ENCODE results near the gene LYL1. TPM values are rescaled to one million over a fixed set of nuclear protein-coding genes. Genes with fewer than 3 reads are reported as not detected.

The LYL1 gene
- total and polyA plus RNA-seq, 2 of the 13 experiments (the other 11 are each of a cell fraction or from before 2014, with no cell fraction given): 0.75 to 0.92 TPM

DNA sequence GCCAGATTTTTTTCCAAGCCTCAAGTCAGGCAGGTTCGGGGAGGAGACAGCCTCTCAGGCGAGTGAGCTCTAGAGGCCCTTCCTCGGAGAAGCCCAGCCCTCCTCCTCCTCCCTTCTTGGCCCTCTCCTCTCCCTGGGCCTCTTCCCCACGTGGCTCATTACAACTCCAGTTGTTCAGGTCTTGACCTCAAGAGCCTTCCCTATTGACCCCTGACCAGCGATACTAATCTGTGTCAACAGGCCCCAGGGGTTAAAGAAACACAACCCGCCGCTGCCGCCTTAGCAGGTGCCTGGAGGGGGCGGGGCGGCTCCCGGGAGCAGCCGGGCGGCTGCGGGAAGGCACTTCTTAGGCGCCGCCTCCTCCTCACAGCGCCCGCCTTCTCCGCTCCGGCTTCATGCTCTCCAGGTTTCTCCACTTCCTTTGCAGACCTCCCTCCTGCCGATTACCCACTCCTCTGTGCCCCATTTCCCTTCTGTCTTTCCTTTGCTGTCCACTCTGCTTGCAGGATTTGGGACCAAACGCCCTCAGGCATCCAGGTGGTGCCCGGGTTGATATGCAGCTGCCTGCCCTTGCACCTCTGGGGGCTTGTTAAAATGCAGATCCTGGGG, 51.0 kb downstream of the LYL1 start (continued):
- TF ChIP-seq, protein P1, sequence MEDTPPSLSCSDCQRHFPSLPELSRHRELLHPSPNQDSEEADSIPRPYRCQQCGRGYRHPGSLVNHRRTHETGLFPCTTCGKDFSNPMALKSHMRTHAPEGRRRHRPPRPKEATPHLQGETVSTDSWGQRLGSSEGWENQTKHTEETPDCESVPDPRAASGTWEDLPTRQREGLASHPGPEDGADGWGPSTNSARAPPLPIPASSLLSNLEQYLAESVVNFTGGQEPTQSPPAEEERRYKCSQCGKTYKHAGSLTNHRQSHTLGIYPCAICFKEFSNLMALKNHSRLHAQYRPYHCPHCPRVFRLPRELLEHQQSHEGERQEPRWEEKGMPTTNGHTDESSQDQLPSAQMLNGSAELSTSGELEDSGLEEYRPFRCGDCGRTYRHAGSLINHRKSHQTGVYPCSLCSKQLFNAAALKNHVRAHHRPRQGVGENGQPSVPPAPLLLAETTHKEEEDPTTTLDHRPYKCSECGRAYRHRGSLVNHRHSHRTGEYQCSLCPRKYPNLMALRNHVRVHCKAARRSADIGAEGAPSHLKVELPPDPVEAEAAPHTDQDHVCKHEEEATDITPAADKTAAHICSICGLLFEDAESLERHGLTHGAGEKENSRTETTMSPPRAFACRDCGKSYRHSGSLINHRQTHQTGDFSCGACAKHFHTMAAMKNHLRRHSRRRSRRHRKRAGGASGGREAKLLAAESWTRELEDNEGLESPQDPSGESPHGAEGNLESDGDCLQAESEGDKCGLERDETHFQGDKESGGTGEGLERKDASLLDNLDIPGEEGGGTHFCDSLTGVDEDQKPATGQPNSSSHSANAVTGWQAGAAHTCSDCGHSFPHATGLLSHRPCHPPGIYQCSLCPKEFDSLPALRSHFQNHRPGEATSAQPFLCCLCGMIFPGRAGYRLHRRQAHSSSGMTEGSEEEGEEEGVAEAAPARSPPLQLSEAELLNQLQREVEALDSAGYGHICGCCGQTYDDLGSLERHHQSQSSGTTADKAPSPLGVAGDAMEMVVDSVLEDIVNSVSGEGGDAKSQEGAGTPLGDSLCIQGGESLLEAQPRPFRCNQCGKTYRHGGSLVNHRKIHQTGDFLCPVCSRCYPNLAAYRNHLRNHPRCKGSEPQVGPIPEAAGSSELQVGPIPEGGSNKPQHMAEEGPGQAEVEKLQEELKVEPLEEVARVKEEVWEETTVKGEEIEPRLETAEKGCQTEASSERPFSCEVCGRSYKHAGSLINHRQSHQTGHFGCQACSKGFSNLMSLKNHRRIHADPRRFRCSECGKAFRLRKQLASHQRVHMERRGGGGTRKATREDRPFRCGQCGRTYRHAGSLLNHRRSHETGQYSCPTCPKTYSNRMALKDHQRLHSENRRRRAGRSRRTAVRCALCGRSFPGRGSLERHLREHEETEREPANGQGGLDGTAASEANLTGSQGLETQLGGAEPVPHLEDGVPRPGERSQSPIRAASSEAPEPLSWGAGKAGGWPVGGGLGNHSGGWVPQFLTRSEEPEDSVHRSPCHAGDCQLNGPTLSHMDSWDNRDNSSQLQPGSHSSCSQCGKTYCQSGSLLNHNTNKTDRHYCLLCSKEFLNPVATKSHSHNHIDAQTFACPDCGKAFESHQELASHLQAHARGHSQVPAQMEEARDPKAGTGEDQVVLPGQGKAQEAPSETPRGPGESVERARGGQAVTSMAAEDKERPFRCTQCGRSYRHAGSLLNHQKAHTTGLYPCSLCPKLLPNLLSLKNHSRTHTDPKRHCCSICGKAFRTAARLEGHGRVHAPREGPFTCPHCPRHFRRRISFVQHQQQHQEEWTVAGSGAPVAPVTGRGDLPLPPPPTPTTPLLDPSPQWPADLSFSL (CRISPR knock-in tag; IDR thresholded peaks at IDR 0.05): no peak
- peak; percentile 45; the same call in 1 of the 2 replicates for TF ChIP-seq KDM6A (CRISPR knock-in tag; IDR thresholded peaks at IDR 0.05; ENCODE audit: low read depth)
- TF ChIP-seq HOXA5 (CRISPR knock-in tag; IDR thresholded peaks at IDR 0.05): no peak
- no peak for TF ChIP-seq SP2 (CRISPR knock-in tag; IDR thresholded peaks at IDR 0.05)
- peak; percentile 79; the same call in 1 of the 2 replicates for TF ChIP-seq TARDBP (CRISPR knock-in tag; IDR thresholded peaks at IDR 0.05)
- no peak for TF ChIP-seq U2AF1 (optimal IDR thresholded peaks at IDR 0.05; ENCODE audit: low read depth, low read length)
- TF ChIP-seq SRSF9 (IDR thresholded peaks at IDR 0.05; ENCODE audit: borderline replicate concordance, insufficient read depth, low read depth, low read length, poor library complexity, severe bottlenecking): no peak
- no peak for TF ChIP-seq ZNF674 (CRISPR knock-in tag; IDR thresholded peaks at IDR 0.05; ENCODE audit: low read depth)
- TF ChIP-seq AGO1 (IDR thresholded peaks at IDR 0.05; ENCODE audit: low read depth, low read length, poor library complexity, severe bottlenecking): no peak
- TF ChIP-seq, protein P2, sequence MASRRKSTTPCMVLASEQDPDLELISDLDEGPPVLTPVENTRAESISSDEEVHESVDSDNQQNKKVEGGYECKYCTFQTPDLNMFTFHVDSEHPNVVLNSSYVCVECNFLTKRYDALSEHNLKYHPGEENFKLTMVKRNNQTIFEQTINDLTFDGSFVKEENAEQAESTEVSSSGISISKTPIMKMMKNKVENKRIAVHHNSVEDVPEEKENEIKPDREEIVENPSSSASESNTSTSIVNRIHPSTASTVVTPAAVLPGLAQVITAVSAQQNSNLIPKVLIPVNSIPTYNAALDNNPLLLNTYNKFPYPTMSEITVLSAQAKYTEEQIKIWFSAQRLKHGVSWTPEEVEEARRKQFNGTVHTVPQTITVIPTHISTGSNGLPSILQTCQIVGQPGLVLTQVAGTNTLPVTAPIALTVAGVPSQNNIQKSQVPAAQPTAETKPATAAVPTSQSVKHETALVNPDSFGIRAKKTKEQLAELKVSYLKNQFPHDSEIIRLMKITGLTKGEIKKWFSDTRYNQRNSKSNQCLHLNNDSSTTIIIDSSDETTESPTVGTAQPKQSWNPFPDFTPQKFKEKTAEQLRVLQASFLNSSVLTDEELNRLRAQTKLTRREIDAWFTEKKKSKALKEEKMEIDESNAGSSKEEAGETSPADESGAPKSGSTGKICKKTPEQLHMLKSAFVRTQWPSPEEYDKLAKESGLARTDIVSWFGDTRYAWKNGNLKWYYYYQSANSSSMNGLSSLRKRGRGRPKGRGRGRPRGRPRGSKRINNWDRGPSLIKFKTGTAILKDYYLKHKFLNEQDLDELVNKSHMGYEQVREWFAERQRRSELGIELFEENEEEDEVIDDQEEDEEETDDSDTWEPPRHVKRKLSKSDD (CRISPR knock-in tag; IDR thresholded peaks at IDR 0.05; ENCODE audit: low read depth): no peak
- TF ChIP-seq ZKSCAN1 (IDR thresholded peaks at IDR 0.05; ENCODE audit: low read length): no peak
- TF ChIP-seq, protein P3, sequence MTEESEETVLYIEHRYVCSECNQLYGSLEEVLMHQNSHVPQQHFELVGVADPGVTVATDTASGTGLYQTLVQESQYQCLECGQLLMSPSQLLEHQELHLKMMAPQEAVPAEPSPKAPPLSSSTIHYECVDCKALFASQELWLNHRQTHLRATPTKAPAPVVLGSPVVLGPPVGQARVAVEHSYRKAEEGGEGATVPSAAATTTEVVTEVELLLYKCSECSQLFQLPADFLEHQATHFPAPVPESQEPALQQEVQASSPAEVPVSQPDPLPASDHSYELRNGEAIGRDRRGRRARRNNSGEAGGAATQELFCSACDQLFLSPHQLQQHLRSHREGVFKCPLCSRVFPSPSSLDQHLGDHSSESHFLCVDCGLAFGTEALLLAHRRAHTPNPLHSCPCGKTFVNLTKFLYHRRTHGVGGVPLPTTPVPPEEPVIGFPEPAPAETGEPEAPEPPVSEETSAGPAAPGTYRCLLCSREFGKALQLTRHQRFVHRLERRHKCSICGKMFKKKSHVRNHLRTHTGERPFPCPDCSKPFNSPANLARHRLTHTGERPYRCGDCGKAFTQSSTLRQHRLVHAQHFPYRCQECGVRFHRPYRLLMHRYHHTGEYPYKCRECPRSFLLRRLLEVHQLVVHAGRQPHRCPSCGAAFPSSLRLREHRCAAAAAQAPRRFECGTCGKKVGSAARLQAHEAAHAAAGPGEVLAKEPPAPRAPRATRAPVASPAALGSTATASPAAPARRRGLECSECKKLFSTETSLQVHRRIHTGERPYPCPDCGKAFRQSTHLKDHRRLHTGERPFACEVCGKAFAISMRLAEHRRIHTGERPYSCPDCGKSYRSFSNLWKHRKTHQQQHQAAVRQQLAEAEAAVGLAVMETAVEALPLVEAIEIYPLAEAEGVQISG (CRISPR knock-in tag; IDR thresholded peaks at IDR 0.05): no peak; the same call in 1 of the 2 replicates
- no peak for TF ChIP-seq SRSF1 (optimal IDR thresholded peaks at IDR 0.05; ENCODE audit: low read depth, low read length)
- TF ChIP-seq, protein P4, sequence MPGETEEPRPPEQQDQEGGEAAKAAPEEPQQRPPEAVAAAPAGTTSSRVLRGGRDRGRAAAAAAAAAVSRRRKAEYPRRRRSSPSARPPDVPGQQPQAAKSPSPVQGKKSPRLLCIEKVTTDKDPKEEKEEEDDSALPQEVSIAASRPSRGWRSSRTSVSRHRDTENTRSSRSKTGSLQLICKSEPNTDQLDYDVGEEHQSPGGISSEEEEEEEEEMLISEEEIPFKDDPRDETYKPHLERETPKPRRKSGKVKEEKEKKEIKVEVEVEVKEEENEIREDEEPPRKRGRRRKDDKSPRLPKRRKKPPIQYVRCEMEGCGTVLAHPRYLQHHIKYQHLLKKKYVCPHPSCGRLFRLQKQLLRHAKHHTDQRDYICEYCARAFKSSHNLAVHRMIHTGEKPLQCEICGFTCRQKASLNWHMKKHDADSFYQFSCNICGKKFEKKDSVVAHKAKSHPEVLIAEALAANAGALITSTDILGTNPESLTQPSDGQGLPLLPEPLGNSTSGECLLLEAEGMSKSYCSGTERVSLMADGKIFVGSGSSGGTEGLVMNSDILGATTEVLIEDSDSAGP (CRISPR knock-in tag; IDR thresholded peaks at IDR 0.05; ENCODE audit: borderline replicate concordance): peak; percentile 23; the same call in 1 of the 2 replicates
- TF ChIP-seq PCBP1 (IDR thresholded peaks at IDR 0.05; ENCODE audit: borderline replicate concordance, low read depth, low read length): no peak
